GM06990 (cell line): ENCODE data around the gene LFNG.

Source experiments
- DNase-seq: peaks from one replicate; pipeline ENCODE4 v3.0.0-alpha.2; 2011; ENCODE audit not compliant: insufficient read length; ENCODE audit errors: extremely low read depth
- H3K27me3 ChIP-seq: replicated peaks from 2 replicates; pipeline ENCODE4 v1.6.0; 2011; ENCODE audit warnings: low read length; ENCODE audit not compliant: control insufficient read depth, insufficient read depth
- H3K36me3 ChIP-seq: 2 replicates; pipeline ENCODE4 v1.5.1; 2011; ENCODE audit warnings: low read length; ENCODE audit not compliant: control insufficient read depth, insufficient read depth
- H3K4me3 ChIP-seq: replicated peaks from 2 replicates; pipeline ENCODE4 v1.5.1; 2011; ENCODE audit warnings: low read depth, mild to moderate bottlenecking, control low read depth, low read length
- CTCF ChIP-seq: IDR thresholded peaks from 2 replicates; pipeline ENCODE4 v1.5.1; 2011; ENCODE audit warnings: low read length, control low read depth, mild to moderate bottlenecking, inconsistent platforms; ENCODE audit not compliant: insufficient read depth, poor library complexity, severe bottlenecking

The LFNG gene

GRCh38 chr7:2517678-2518507, 1.7 kb upstream of the LFNG start:
- H3K27me3 ChIP-seq = no peaks in the 10 kb centered on the region; the same call in 1 of the 2 replicates
- no peak for TF ChIP-seq CTCF
- H3K36me3 ChIP-seq = no peaks in the 10 kb centered on the region
- no peak overlapping the region for H3K4me3 ChIP-seq
- no peak for DNase-seq

- Histone ChIP-seq H3K4me3 (peak overlapping the region; percentile 58), H3K36me3 (no peaks in the 10 kb centered on the region), H3K27me3 (no peaks in the 10 kb centered on the region; the same call in 1 of the 2 replicates)
- TF ChIP-seq CTCF = no peak
- no peak for DNase-seq
Measured at GRCh38 chr7:2518737-2519118, 846 bp upstream of the LFNG start.

- peak overlapping the region; percentile 36 for H3K4me3 ChIP-seq
- peak; percentile 8 for TF ChIP-seq CTCF
- no peak for DNase-seq
- no peaks in the 10 kb centered on the region; the same call in 1 of the 2 replicates for H3K27me3 ChIP-seq
- H3K36me3 ChIP-seq = no peaks in the 10 kb centered on the region
Measured at GRCh38 chr7:2520131-2520760, 672 bp downstream of the LFNG start.

- no peak for TF ChIP-seq CTCF
- Histone ChIP-seq H3K4me3 (no peak overlapping the region; the same call in 1 of the 2 replicates), H3K27me3 (no peaks in the 10 kb centered on the region; the same call in 1 of the 2 replicates), H3K36me3 (no peaks in the 10 kb centered on the region)
- DNase-seq = no peak
Measured at GRCh38 chr7:2520761-2521290, 1.3 kb downstream of the LFNG start.

GRCh38 chr7:2521341-2521745, 1.8 kb downstream of the LFNG start:
- Histone ChIP-seq H3K27me3 (no peaks in the 10 kb centered on the region; the same call in 1 of the 2 replicates), H3K4me3 (no peak overlapping the region), H3K36me3 (no peaks in the 10 kb centered on the region)
- no peak for DNase-seq
- TF ChIP-seq CTCF = no peak
